Stimulated activated effector memory CD8-positive, alpha-beta T cell treated with anti-CD3 and anti-CD28 coated beads, Interleukin-12 subunit alpha, Interleukin-12 subunit beta, amount 100 ng/mL, for 72 hours (primary cell): ENCODE data around the gene HERC4.
"Not testable (repeated sequence)": the region's sequence is repeated elsewhere in the genome, so short reads cannot be mapped to it uniquely, and the experiment has no call there.

Experiments used
- ATAC-seq: fragments of 150-1000 bp; cut with Tn5 transposase; 2 replicates; pipeline ENCODE4 v1.10.0; 2021
- DNase-seq, 2 donors: peaks; one replicate each; pipeline ENCODE4 v3.0.0; 2021 to 2022; ENCODE audit warnings: low spot score in 2 of 2
- H3K27ac Mint-ChIP-seq: one replicate; pipeline ENCODE4 v1.8.0; 2022; ENCODE audit warnings: mild to moderate bottlenecking, mixed read lengths
- H3K36me3 Mint-ChIP-seq: one replicate; pipeline ENCODE4 v1.8.0; 2022; ENCODE audit warnings: mild to moderate bottlenecking, mixed read lengths
- H3K4me1 Mint-ChIP-seq: one replicate; pipeline ENCODE4 v1.8.0; 2022; ENCODE audit warnings: mixed read lengths
- H3K4me3 Mint-ChIP-seq: one replicate; pipeline ENCODE4 v1.8.0; 2022; ENCODE audit warnings: mild to moderate bottlenecking, mixed read lengths
- H3K9me3 Mint-ChIP-seq: one replicate; pipeline ENCODE4 v1.8.0; 2022; ENCODE audit warnings: mixed read lengths

HERC4 gene

GRCh38 chr10:68080853-68081431, 5.9 kb upstream of the HERC4 start:
- Mint-ChIP-seq H3K36me3 (no peaks in the 10 kb centered on the region), H3K9me3 (no peaks in the 10 kb centered on the region), H3K27ac (no peak overlapping the region), H3K4me3 (no peak overlapping the region), H3K4me1 (no peaks in the 10 kb centered on the region)
- DNase-seq, result no peak
- ATAC-seq, result no peak

GRCh38 chr10:68079434-68079833, 4.4 kb upstream of the HERC4 start:
- DNase-seq, result no peak
- Mint-ChIP-seq H3K4me3 (no peak overlapping the region), H3K36me3 (peaks cover 8% of the 10 kb centered on the region), H3K9me3 (no peaks in the 10 kb centered on the region), H3K27ac (no peak overlapping the region), H3K4me1 (no peaks in the 10 kb centered on the region)
- ATAC-seq, result no peak

- no peak overlapping the region for H3K27ac Mint-ChIP-seq
- no peak overlapping the region for H3K4me3 Mint-ChIP-seq
Measured at GRCh38 chr10:68077026-68077425, 1.9 kb upstream of the HERC4 start.

GRCh38 chr10:68076081-68076480, 998 bp upstream of the HERC4 start:
- not testable (repeated sequence) for H3K9me3 Mint-ChIP-seq, H3K4me3 Mint-ChIP-seq, DNase-seq, H3K27ac Mint-ChIP-seq, ATAC-seq
- H3K36me3 Mint-ChIP-seq, result peaks cover 37% of the 10 kb centered on the region
- H3K4me1 Mint-ChIP-seq, result peaks cover 21% of the 10 kb centered on the region

More at GRCh38 chr10:68077026-68077425, 1.9 kb upstream of the HERC4 start:
- Mint-ChIP-seq H3K9me3 (no peaks in the 10 kb centered on the region), H3K4me1 (peaks cover 12% of the 10 kb centered on the region), H3K36me3 (peaks cover 28% of the 10 kb centered on the region)
- no peak for DNase-seq
- ATAC-seq, result no peak

GRCh38 chr10:68075550-68076004, 494 bp upstream of the HERC4 start:
- DNase-seq (no peak), ATAC-seq (no peak)
- H3K4me1 Mint-ChIP-seq, result peaks cover 26% of the 10 kb centered on the region
- H3K27ac Mint-ChIP-seq, result peak overlapping the region; percentile 94
- H3K36me3 Mint-ChIP-seq, result peaks cover 42% of the 10 kb centered on the region
- peak overlapping the region; percentile 89 for H3K4me3 Mint-ChIP-seq
- H3K9me3 Mint-ChIP-seq, result no peaks in the 10 kb centered on the region

GRCh38 chr10:68074031-68074774, 880 bp downstream of the HERC4 start:
- no peak for DNase-seq
- H3K27ac Mint-ChIP-seq, result peak overlapping the region; percentile 94

GRCh38 chr10:68073631-68074030, 1.5 kb downstream of the HERC4 start:
- ATAC-seq, result no peak
- Mint-ChIP-seq H3K4me3 (peak overlapping the region; percentile 89), H3K27ac (peak overlapping the region; percentile 94), H3K4me1 (peaks cover 27% of the 10 kb centered on the region), H3K36me3 (peaks cover 56% of the 10 kb centered on the region), H3K9me3 (no peaks in the 10 kb centered on the region)
- no peak for DNase-seq

More at GRCh38 chr10:68074031-68074774, 880 bp downstream of the HERC4 start:
- no peak for ATAC-seq
- Mint-ChIP-seq H3K36me3 (peaks cover 55% of the 10 kb centered on the region), H3K4me1 (peaks cover 27% of the 10 kb centered on the region), H3K9me3 (no peaks in the 10 kb centered on the region), H3K4me3 (peak overlapping the region; percentile 89)

GRCh38 chr10:68067508-68067907, 7.6 kb downstream of the HERC4 start:
- no peak for ATAC-seq
- DNase-seq, result no peak
- peaks cover 82% of the 10 kb centered on the region for H3K36me3 Mint-ChIP-seq
- peaks cover 32% of the 10 kb centered on the region for H3K4me1 Mint-ChIP-seq
- no peak overlapping the region for H3K27ac Mint-ChIP-seq
- no peaks in the 10 kb centered on the region for H3K9me3 Mint-ChIP-seq
- no peak overlapping the region for H3K4me3 Mint-ChIP-seq

- Mint-ChIP-seq H3K4me3 (no peak overlapping the region), H3K9me3 (no peaks in the 10 kb centered on the region), H3K36me3 (peaks cover 82% of the 10 kb centered on the region), H3K27ac (no peak overlapping the region), H3K4me1 (peaks cover 37% of the 10 kb centered on the region)
- DNase-seq, result no peak
- no peak for ATAC-seq
Measured at GRCh38 chr10:68067029-68067428, 8.1 kb downstream of the HERC4 start.

GRCh38 chr10:68053553-68053952, 21.5 kb downstream of the HERC4 start:
- ATAC-seq, result no peak
- Mint-ChIP-seq H3K27ac (no peak overlapping the region), H3K4me1 (peaks cover 22% of the 10 kb centered on the region), H3K36me3 (peaks cover 16% of the 10 kb centered on the region), H3K4me3 (no peak overlapping the region), H3K9me3 (no peaks in the 10 kb centered on the region)
- no peak for DNase-seq

- no peak for DNase-seq
- no peak overlapping the region for H3K4me3 Mint-ChIP-seq
- H3K27ac Mint-ChIP-seq, result no peak overlapping the region
- no peak for ATAC-seq
- peaks cover 27% of the 10 kb centered on the region for H3K4me1 Mint-ChIP-seq
- H3K9me3 Mint-ChIP-seq, result no peaks in the 10 kb centered on the region
- peaks cover 5% of the 10 kb centered on the region for H3K36me3 Mint-ChIP-seq
Measured at GRCh38 chr10:68052463-68052862, 22.6 kb downstream of the HERC4 start.

GRCh38 chr10:68049289-68050078, 25.6 kb downstream of the HERC4 start:
- peaks cover 4% of the 10 kb centered on the region for H3K36me3 Mint-ChIP-seq
- DNase-seq (no peak), ATAC-seq (no peak)
- H3K4me3 Mint-ChIP-seq, result no peak overlapping the region
- H3K4me1 Mint-ChIP-seq, result peaks cover 42% of the 10 kb centered on the region
- H3K9me3 Mint-ChIP-seq, result no peaks in the 10 kb centered on the region
- H3K27ac Mint-ChIP-seq, result no peak overlapping the region

GRCh38 chr10:68047554-68048327, 27.3 kb downstream of the HERC4 start:
- peaks cover 31% of the 10 kb centered on the region for H3K4me1 Mint-ChIP-seq
- H3K9me3 Mint-ChIP-seq, result no peaks in the 10 kb centered on the region
- no peak overlapping the region for H3K27ac Mint-ChIP-seq
- DNase-seq (no peak), ATAC-seq (no peak)
- peaks cover 6% of the 10 kb centered on the region for H3K36me3 Mint-ChIP-seq
- H3K4me3 Mint-ChIP-seq, result no peak overlapping the region

- Mint-ChIP-seq H3K36me3 (peaks cover 11% of the 10 kb centered on the region), H3K9me3 (no peaks in the 10 kb centered on the region), H3K4me3 (no peak overlapping the region), H3K27ac (no peak overlapping the region), H3K4me1 (peaks cover 31% of the 10 kb centered on the region)
- DNase-seq, result no peak
- no peak for ATAC-seq
Measured at GRCh38 chr10:68047122-68047521, 28.0 kb downstream of the HERC4 start.

- Mint-ChIP-seq H3K36me3 (peaks cover 11% of the 10 kb centered on the region), H3K27ac (no peak overlapping the region), H3K4me3 (no peak overlapping the region), H3K4me1 (peaks cover 31% of the 10 kb centered on the region), H3K9me3 (no peaks in the 10 kb centered on the region)
- DNase-seq (no peak), ATAC-seq (no peak)
Measured at GRCh38 chr10:68046642-68047041, 28.4 kb downstream of the HERC4 start.
